ENCODE data around the gene SLC52A1.
A peak's percentile ranks its signal among the peaks of the same experiment; 100 is the strongest.
"Not testable (repeated sequence)": the region's sequence is repeated elsewhere in the genome, so short reads cannot be mapped to it uniquely, and the experiment has no call there.

Gene SLC52A1

DNA sequence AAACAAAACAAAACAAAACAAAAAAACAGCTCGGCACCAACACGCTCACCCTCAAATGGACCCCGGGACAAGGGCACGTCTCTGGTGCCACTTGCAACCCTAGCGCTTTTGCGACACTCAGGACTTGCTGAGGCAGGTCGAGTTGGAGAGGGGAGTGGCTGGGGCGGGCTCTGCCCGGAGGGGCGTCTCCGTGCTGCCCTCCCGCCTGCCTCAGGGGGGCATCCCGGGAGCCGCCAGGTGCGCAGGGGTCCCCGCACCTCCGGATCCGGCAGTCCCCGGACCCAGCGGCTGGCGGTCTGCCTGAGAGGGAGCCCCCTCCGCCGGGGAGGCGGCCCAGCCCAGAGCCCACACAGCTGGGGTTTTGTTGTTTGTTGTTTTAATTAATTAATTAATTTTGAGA is at the start of gene SLC52A1:
SLC52A1 (minus strand) TSS at position 112 of the 400 bp plus-strand sequence. CDS start 820 bp downstream, outside the sequence.
- DNase-seq (ENCODE audit: low read depth), result no peak

- no peak for DNase-seq (ENCODE audit: low read depth)
These were observed 45.4 kb upstream of the SLC52A1 start for GRCh38 chr17:5080591-5080990.

- peak; percentile 45 for DNase-seq (ENCODE audit: low read depth)
These were observed 43.1 kb upstream of the SLC52A1 start, which contains the start of gene ZFP3 for GRCh38 chr17:5078106-5079028. Gene ZFP3, plus strand, starts transcription at chr17:5078467. Its CDS starts 13,038 bp downstream, at chr17:5091505.

DNA sequence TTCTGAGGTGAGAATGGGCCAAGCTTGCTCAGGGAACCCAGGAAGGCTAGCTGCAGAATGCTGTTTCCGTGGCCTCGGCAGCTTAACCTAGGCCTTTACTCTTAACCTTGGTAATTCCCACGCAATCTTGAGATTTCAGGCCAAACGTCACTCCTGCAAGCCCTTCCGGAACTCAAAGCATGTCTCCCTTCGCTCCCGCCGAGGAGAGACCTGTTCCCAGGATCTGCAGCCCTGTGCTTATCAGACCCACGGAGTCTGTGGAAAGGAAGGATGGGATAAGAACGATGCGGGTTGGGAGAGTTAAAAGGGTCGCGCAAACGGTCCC is 42.5 kb upstream of the SLC52A1 start:
- no peak for DNase-seq (ENCODE audit: low read depth)

- not testable (repeated sequence) for DNase-seq (ENCODE audit: low read depth)
These were observed 42.0 kb upstream of the SLC52A1 start for GRCh38 chr17:5077275-5077674.

DNA sequence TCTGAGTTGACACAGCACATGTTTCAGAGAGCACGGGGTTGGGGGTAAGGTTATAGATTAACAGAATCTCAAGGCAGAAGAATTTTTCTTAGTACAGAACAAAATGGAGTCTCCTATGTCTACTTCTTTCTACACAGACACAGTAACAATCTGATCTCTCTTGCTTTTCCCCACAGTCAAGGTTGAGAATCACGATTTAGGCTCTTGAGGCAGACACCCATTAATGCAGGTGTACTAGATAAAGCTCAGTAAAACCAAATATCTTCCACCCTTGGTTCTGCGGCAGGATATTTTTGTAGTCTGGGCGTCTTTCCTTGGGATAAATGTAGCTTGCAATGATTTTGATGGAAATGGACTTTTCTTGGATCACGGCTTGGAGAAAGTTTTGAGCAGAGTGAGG is 40.2 kb upstream of the SLC52A1 start:
- DNase-seq (ENCODE audit: low read depth), result not testable (repeated sequence)

- DNase-seq (ENCODE audit: low read depth), result no peak
These were observed 34.5 kb upstream of the SLC52A1 start for GRCh38 chr17:5069724-5070123.

DNA sequence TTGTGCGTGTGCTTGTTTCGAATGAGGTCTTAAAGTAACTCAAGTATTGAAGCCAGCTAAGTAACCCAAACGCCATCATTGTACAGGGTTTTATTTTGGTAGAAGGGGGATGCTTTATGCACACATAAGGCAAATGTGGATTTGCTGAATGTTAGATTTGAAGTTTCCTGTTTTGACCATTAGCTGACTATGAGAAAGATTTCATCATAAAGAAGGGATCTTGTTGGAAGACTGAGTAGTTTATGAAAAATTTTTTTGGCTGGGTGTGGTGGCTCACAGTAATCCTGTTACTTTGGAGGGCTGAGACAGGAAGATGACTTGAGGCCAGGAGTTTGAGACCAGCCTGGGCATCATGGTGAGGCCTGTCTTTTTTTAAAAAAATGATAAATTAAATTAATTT is 33.0 kb upstream of the SLC52A1 start:
- no peak for DNase-seq (ENCODE audit: low read depth)

- no peak for DNase-seq (ENCODE audit: low read depth)
These were observed 30.1 kb upstream of the SLC52A1 start for GRCh38 chr17:5065227-5065744.

- no peak for DNase-seq (ENCODE audit: low read depth)
These were observed 20.3 kb upstream of the SLC52A1 start for GRCh38 chr17:5055543-5055942.

DNA sequence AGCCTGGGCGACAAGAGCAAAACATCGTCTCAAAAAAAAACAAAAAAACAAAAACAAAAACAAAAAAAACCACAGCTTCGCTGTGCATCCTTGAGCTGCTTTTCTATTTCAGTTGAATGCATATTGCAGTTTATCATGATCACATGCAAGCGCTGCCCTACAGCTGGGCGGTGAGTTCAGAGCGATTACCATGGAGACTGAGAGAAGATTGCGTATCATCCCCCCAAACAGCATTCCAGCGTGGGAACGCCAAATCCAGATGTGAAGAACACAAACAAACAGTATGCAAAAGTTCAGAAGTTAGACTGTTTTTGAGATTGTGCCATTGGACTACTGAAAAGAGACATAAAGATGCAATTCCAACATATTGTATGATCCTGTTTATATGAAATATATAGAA is 15.1 kb upstream of the SLC52A1 start:
- DNase-seq (ENCODE audit: low read depth), result no peak

DNA sequence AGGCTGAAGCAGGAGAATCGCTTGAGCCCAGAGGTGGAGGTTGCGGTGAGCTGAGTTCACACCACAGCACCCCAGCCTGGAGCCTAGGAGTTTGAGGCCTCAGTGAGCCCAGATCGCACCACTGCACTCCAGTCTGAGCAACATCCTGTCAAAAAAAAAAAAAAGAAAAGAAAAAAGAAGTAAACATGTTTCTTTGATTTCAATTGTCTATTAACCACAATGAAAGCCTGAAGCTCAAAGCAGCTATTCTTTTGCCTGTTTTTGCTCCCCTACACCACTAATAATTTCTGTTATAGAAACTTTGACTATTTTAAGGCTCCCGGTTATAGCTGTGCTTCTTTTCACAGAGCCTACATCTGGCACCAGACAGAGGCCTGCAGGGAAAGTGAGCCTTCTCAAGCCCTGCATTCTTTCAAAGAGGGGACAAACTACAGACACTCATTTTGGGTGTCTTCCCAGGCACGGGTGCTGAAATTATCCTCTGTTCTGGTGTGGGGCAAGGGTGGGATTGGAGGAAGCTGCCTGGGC is 14.2 kb upstream of the SLC52A1 start:
- no peak for DNase-seq (ENCODE audit: low read depth)

GRCh38 chr17:5047446-5047845 is 12.2 kb upstream of the SLC52A1 start:
- no peak for DNase-seq (ENCODE audit: low read depth)

DNA sequence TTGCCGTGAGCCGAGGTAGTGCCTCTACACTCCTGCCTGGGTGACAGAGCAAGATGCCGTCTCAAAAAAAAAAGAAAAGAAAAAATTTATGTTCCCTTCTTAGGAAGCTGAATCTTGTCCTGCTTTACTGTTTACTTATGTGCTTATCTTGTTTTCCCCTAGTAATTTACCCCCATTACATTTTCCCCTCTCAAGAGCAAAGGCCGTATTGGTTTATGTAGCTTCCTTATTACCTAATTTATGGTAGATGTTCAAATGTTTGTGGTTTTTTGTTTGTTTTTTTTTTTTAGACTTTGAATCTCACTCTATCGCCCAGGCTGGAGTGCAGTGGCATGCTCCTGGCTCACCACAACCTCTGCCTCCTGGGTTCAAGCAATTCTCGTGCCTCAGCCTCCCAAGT is 10.3 kb upstream of the SLC52A1 start:
- no peak for DNase-seq (ENCODE audit: low read depth)

GRCh38 chr17:5044630-5045029 is 9.4 kb upstream of the SLC52A1 start:
- no peak for DNase-seq (ENCODE audit: low read depth)

DNA sequence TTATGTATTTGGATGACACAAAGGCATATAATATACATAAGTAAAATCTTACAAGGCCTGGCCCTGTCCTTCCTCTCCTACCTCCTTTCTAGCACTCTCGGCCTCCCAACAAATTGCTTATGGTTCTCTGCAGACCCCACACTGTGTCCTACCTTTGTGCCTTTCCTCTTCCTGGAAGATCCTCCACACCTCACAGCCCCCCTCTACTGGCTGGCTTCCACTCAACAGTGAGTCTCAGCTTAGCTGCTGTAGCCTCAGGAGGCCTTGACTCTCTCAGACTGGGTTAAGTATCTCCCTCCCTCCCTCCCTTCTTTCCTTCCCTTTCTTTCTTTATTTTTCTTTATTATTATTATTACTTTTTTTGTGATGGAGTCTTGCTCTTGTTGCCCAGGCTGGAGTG is 8.3 kb upstream of the SLC52A1 start:
- DNase-seq (ENCODE audit: low read depth), result no peak

DNA sequence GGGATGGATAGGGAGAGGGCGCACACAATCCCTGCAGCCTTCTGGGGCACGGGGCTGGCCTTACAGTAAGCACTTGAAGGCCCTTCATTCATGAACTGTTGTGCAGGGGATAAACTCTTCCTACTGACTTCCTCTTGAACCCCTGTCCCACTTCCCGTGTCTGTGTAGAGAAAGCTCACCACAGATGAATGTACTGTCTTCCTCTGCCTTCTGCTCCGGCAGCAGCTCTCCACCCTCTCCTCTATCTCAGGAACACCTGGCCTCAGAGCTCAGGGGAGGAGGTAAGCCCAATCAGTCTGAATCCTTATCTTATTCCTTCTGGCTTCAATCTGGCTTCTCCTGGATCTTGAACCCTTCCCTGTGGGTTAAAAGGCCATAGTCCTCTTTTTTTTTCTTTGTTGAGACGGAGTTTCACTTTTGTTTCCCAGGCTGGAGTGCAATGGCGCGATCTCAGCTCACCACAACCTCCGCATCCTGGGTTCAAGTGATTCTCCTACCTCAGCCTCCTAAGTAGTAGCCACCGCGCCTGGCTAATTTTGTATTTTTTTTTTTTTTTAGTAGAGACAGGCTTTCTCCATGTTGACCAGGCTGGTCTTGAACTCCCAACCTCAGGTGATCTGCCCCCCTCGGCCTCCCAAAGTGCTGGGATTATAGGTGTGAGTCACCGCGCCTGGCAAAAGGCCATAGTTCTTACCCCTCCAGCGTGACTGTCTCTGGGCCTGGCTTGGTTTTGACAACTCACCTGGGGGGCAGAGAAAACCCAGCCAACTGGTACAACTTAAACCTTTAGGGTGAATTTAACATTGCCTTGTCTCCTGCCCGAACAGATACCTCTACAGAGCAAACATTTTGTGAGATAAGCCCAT is 7.2 kb upstream of the SLC52A1 start:
- no peak for DNase-seq (ENCODE audit: low read depth)

GRCh38 chr17:5034651-5035050 is 575 bp downstream of the SLC52A1 start:
- DNase-seq (ENCODE audit: low read depth), result no peak

- no peak for DNase-seq (ENCODE audit: low read depth)
These were observed 1.2 kb downstream of the SLC52A1 start for GRCh38 chr17:5034063-5034462.

GRCh38 chr17:5033352-5034015 is 1.7 kb downstream of the SLC52A1 start:
- DNase-seq (ENCODE audit: low read depth), result no peak

DNA sequence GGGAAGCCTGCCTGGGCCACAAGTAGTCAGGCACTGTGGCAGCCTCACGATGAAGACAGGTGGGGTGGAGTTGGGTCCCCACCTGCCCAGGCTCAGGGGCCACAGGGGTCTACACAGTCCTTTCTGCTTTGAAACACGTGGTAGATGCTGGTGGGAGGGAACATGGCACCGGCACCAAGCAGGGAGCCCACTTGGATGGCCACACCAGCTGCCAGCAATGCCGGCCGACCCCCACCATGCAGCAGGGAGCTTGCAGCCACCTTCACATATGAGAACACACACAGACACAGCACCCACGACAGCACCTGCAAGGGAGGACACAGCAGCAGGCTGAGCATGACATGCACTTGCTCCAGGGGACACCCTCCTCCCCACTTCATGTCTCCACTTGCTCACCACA is 2.4 kb downstream of the SLC52A1 start:
- no peak for DNase-seq (ENCODE audit: low read depth)
